GM12891 (cell line): ENCODE measurements around the gene LDAH.

Experiments used
- DNase-seq: peaks from one replicate; pipeline ENCODE4 v3.0.0; 2011; ENCODE audit warnings: low spot score; ENCODE audit not compliant: insufficient read length
- FAIRE-seq: peaks from 2 replicates; lab custom pipeline; 2011; peaks lifted over from hg19 to GRCh38; lab: Jason Lieb, UNC
- PAX5 ChIP-seq: IDR thresholded peaks from 2 replicates; pipeline ENCODE4 v1.6.1; 2011; ENCODE audit warnings: low read length, moderate library complexity, mild to moderate bottlenecking; ENCODE audit not compliant: insufficient read depth, severe bottlenecking
- POLR2A ChIP-seq: IDR thresholded peaks from 2 replicates; pipeline ENCODE4 v1.6.1; 2011; ENCODE audit warnings: low read depth, low read length, control low read depth
- POLR2AphosphoS5 ChIP-seq: IDR thresholded peaks from 2 replicates; pipeline ENCODE4 v1.6.1; 2011; ENCODE audit warnings: low read depth, low read length, control low read depth
- POU2F2 ChIP-seq: IDR thresholded peaks from 2 replicates; pipeline ENCODE4 v1.6.1; 2011; ENCODE audit warnings: low read depth, mild to moderate bottlenecking, control low read depth, low read length, moderate library complexity
- SPI1 ChIP-seq: IDR thresholded peaks from 2 replicates; pipeline ENCODE4 v1.6.1; 2011; ENCODE audit warnings: low read depth, low read length, control low read depth
- TAF1 ChIP-seq: IDR thresholded peaks from 2 replicates; pipeline ENCODE4 v1.6.1; 2011; ENCODE audit warnings: low read depth, low read length, control low read depth

LDAH gene

DNA sequence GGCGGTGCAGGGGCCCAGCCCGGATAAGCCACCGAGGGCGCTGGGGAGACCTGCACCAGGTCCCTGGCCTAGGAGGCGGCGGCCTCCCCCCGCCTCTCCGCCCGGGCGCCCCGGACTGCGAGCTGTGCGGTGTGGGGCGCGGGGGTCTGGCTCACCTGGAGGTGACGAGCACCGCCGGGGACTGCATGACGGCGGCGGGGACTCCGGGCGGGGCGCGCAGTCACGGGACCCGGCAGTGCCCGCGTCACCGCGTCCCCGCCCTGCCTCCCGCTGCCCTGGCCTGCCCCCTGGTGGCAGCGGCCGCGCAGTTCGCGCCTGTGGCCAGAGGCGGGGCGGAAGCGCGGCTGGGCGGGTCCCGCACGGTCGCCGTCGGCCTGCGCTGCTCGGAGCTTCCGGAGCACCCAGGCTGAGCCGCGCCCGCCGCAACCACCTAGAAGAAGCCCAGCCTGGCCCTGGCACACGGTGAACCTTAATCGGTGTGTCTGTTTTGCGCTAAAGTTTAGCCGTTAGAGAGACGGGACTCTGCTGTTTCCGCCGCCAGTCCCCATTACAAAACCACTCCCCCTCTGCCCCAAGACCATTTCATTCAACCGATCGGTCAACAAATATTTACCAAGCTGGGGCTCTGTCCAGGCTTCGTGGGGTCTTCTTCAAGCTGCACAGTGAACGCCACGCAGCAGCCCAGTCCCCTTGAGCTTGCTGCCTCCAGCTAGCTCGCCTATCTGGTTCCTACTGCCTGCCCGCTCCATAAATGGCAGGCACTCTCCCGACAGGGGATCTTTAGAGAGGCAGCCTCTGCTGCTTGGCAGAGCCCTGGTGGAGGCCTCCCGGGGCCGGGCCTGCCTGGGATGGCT, 171.8 kb downstream of the LDAH start, which contains the start of gene HS1BP3:
HS1BP3 (minus strand) TSS at position 222 of the 854 bp plus-strand sequence; CDS start at position 187, 35 bp downstream.
- FAIRE-seq (peak; percentile 98), DNase-seq (peak; percentile 99)
- TF ChIP-seq SPI1: no peak
- no peak for TF ChIP-seq PAX5
- TF ChIP-seq POU2F2: peak; percentile 26; the same call in 1 of the 2 replicates
- TF ChIP-seq TAF1: 0 out of 2 replicates have a peak, but pooled peaks have one; percentile 27
- peak; percentile 61; the same call in 1 of the 2 replicates for TF ChIP-seq POLR2A
- TF ChIP-seq POLR2AphosphoS5: peak; percentile 55; the same call in 1 of the 2 replicates

DNA sequence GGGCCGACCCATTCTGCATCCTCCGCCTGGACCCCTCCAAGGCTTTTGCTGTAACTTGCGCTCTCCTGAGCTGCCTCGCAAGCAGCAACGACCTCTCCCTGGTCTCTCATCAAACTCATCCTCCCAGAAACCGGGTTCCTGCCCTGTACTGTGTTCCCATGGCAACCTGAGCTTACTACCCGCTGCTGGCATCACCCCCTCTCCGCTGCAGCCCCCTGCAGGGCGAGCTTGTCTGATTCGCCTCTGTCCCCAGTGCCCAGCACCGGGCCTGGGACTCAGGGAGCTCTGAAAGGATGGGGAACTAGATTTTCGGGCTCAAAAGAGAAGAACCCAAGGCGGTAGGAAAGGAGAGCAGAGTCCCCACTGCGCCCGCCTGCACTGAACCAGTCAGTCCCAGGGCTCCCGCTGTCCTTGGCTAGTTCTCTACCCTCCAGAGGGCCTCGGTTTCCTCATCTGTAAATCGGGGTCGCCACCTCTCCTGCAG, 172.5 kb downstream of the LDAH start:
- FAIRE-seq: peak; percentile 80
- DNase-seq: peak; percentile 42
- no peak for TF ChIP-seq SPI1
- no peak for TF ChIP-seq POU2F2
- TF ChIP-seq POLR2AphosphoS5: no peak
- TF ChIP-seq POLR2A: no peak
- TF ChIP-seq TAF1: no peak
- no peak for TF ChIP-seq PAX5

DNA sequence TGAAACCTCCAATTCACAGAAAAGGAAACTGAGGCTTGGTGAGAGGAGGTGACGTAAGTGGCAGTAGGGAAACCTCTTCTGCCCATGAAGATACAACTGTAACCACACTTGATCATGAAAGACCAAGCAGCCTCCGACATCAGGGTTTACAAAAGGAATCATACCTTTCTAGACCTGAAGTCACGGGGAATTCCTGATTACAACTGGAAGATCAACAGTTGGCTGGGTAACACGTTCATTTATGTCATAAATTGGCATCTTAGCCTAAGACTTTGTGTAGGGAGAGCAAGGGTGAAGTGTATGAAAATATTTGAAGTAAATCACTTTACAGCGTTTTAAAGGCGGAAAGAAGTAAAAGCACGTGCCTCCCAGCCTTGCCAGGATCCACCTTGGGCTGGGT, 172.9 kb downstream of the LDAH start:
- DNase-seq (no peak), FAIRE-seq (peak; percentile 74)
- TF ChIP-seq TAF1: no peak
- TF ChIP-seq POLR2A: no peak
- no peak for TF ChIP-seq POU2F2

DNA sequence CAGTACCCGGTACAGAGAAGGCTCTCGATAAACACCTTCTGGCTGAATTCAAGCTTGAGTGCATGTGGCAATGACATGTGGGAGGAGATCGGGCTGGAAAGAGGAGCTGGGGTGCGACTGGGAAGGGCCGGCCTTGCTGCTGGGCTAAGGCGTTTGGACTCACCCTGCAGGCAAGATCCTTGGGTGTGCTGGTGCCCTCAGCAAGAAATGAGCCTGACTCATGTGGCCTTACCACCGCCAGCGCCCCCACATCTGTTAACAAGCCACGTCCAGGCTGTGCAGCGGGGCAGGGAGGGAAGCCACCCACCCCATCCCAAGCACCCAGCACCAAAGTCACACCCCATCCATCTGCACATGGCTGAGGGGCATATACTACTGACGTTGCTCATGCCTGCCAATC, 173.3 kb downstream of the LDAH start:
- DNase-seq (no peak), FAIRE-seq (no peak)
- no peak for TF ChIP-seq TAF1
- TF ChIP-seq SPI1: no peak
- no peak for TF ChIP-seq POLR2AphosphoS5
- no peak for TF ChIP-seq POLR2A
- no peak for TF ChIP-seq POU2F2
- TF ChIP-seq PAX5: no peak

DNA sequence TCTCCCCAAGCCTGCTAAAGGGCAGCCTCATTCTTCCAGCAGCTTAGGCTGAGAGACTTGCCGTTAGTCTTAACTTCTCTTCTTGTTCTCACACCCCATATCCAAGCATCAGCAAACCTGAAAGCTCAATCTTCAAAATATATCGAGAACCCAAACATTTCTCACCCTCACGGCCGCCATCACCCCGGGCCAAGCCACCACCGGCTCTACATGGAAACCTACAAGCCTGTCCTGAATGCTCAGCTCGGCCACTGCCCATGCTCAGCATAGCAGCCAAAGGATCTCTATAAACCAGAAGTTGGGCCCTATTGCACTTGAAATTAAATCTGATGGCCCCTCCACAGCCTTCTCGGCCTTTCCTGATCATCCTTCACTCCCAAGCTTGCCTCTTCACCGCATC, 174.1 kb downstream of the LDAH start:
- no peak for FAIRE-seq
- TF ChIP-seq PAX5 (no peak), SPI1 (no peak), POLR2A (no peak), POU2F2 (no peak), TAF1 (no peak), POLR2AphosphoS5 (no peak)
- DNase-seq: no peak

DNA sequence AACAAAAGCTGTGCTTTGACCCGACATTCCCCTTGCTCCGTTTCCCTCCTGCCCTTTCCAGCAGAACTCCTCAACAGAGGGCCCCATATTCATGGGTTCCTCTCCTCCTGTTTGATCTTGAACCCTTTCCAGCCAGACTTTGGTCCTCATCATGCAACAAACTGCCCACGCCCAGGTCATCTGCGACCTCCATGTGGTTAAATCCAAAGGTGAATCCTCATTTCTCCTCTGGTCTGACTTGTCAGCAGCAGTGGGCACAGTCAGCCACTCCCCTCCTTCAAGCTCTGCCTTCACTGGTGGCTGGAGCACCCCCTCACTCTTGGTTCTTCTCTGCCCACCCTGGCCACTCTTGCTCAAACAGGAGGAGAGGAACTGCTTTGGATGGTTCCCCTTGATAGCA, 174.7 kb downstream of the LDAH start:
- FAIRE-seq (no peak), DNase-seq (no peak)
- no peak for TF ChIP-seq PAX5
- no peak for TF ChIP-seq SPI1
- TF ChIP-seq POLR2A: no peak
- no peak for TF ChIP-seq POU2F2
- no peak for TF ChIP-seq POLR2AphosphoS5
- no peak for TF ChIP-seq TAF1

DNA sequence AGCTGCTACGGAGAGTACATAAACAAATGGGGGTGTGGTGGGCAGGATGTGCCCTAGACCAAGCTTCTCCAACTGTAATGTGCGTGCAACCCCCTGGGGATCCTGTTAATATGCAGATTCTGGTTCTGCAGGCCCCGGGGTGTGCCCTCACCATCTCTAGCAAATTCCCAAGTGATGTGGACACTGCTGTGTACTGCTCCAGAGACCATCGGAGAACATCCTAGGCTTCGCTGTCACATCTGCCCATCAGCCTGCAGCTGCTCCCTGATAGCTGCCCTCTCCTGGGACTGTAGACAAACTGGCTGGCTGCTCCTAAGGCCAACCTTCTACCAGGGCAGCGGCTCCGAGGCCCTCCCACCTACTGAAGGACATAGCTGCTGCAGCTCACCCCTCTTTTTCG, 175.2 kb downstream of the LDAH start:
- TF ChIP-seq POU2F2: no peak
- TF ChIP-seq TAF1: no peak
- no peak for TF ChIP-seq SPI1
- TF ChIP-seq PAX5: no peak
- TF ChIP-seq POLR2A: no peak
- no peak for TF ChIP-seq POLR2AphosphoS5
- FAIRE-seq (no peak), DNase-seq (no peak)

DNA sequence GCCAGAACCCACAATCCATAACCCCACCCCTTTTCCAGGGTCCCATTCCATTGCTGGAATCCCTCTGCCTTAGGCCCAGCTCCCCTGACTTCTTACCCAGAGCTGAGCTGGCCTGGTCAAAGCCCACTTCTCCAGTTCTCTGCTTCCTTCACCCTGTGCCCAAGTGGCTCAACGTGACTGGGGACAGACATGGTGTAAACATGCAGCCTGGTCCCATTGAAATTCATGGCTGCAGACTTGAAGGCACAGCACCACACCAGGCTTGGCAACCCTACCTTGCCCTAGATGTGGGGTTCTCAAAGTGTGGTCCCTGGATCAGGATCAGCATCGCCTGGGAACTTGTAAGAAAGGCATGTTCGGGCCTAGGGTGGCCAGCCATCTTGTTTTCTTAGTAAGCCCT, 175.7 kb downstream of the LDAH start:
- DNase-seq (no peak), FAIRE-seq (no peak)
- no peak for TF ChIP-seq POU2F2
- no peak for TF ChIP-seq POLR2A
- no peak for TF ChIP-seq PAX5
- TF ChIP-seq TAF1: no peak
- TF ChIP-seq POLR2AphosphoS5: no peak
- no peak for TF ChIP-seq SPI1

DNA sequence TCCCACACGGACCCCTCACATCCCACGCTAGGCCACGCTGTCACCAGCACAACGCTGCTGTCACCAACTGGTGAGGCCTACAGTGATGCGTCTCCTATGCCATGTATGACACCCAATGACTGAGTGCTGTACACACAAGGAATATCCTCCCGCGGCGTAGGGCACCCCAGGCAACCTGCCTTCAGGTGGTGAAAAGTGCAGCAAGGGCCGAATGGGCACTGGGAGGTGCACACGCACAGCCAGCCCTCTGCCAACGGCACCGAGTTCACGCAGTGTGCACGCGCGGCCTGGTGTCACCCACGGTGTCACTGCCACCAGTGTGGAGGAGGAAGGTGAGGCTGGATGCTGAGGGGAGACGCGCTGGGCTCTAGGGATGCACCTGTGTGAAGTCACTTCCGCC, 176.5 kb downstream of the LDAH start:
- FAIRE-seq (no peak), DNase-seq (no peak)
- TF ChIP-seq TAF1 (no peak), POLR2A (no peak), PAX5 (no peak), POLR2AphosphoS5 (no peak), SPI1 (no peak), POU2F2 (no peak)
